K562 (cell line): ENCODE results near the gene TCOF1. TPM values are rescaled to one million over a fixed set of nuclear protein-coding genes. Genes with fewer than 3 reads are reported as not detected.

Experiments
- ATF4 ChIP-seq: fragments of 450-650 bp; formaldehyde crosslinking; IDR thresholded peaks from 2 replicates; pipeline ENCODE4 v1.4.0; 2022; ENCODE audit warnings: mild to moderate bottlenecking, moderate library complexity
- HNRNPH1 ChIP-seq: fragments of 200-400 bp; formaldehyde crosslinking; optimal IDR thresholded peaks from 2 replicates; pipeline ENCODE3; 2017; ENCODE audit warnings: low read depth, mild to moderate bottlenecking, low read length, moderate library complexity
- LEF1 ChIP-seq: fragments of 450-650 bp; IDR thresholded peaks from 2 replicates; pipeline ENCODE4 v1.6.1; 2016; ENCODE audit warnings: mild to moderate bottlenecking
- MAFG ChIP-seq: fragments of 450-650 bp; conservative IDR thresholded peaks from 2 replicates; pipeline ENCODE4 v1.6.1; 2016; ENCODE audit warnings: missing genetic modification characterization, missing compliant biosample characterization
- PRPF4 ChIP-seq: fragments of 200-400 bp; formaldehyde crosslinking; IDR thresholded peaks from one replicate; pipeline ENCODE4 v1.6.1; 2017; ENCODE audit warnings: low read length, low read depth, mild to moderate bottlenecking; ENCODE audit not compliant: insufficient read depth, poor library complexity, severe bottlenecking
- TSHZ1 ChIP-seq: fragments of 250-450 bp; sonication (Bioruptor Pico); IDR thresholded peaks from 2 replicates; pipeline ENCODE4 v1.4.0; 2020; ENCODE audit warnings: mild to moderate bottlenecking, moderate library complexity
- polyA plus RNA-seq, 8 experiments: library from polyadenylated mRNA; depleted of rRNA in 4 of 8; stranded (reverse) in 5 of 8; unstranded in 3 of 8; fragments of >200 nt; fragmentation: Nextera tagmentation in 2 of 8; fragmentation: Illumina TruSeq in 1 of 8; extraction: Ambion mirVana in 2 of 8; extraction: Trizol in 1 of 8; gene quantifications; 2 replicates each; pipeline versions ENCODE4 v1.2.1 to v1.2.3, GENCODE V29; 2011 to 2014; ENCODE audit warnings: inconsistent platforms in 1 of 8, missing spikeins in 1 of 8
- total RNA-seq, 7 experiments: library from RNA; depleted of rRNA in 6 of 7; stranded (reverse); fragments of >200 nt in 6 of 7; fragmentation: Illumina TruSeq in 2 of 7; extraction: Trizol in 2 of 7; gene quantifications; 2 replicates each; pipeline versions ENCODE4 v1.2.1 to v1.2.3, GENCODE V29; 2011 to 2021; ENCODE audit warnings: low replicate concordance in 1 of 7

The TCOF1 gene
- total and polyA plus RNA-seq, 9 of the 15 experiments (the other 6 are each of a cell fraction or from before 2014, with no cell fraction given): 9.8 to 134 (median 61.7) TPM

- TF ChIP-seq TSHZ1 (CRISPR knock-in tag) (no peak), PRPF4 (no peak), ATF4 (CRISPR knock-in tag) (no peak), LEF1 (no peak), HNRNPH1 (no peak), MAFG (tag) (no peak)
These were observed 1.7 kb upstream of the TCOF1 start (continued) for GRCh38 chr5:150355791-150356190.
